Vagina (tissue), 2 donors: ENCODE measurements around the gene MEA1. TPM values are rescaled to one million over a fixed set of nuclear protein-coding genes. Genes with fewer than 3 reads are reported as not detected.
A peak's percentile ranks its signal among the peaks of the same experiment; 100 is the strongest.

Experiments
- DNase-seq, 2 donors: peaks; one replicate each; pipeline ENCODE4 v3.0.0-alpha.2; 2017; ENCODE audit errors: extremely low spot score in 2 of 2
- H3K27ac ChIP-seq: fragments of 200-600 bp; sonication (generic); one replicate; pipeline ENCODE4 v1.5.1; 2019
- H3K27me3 ChIP-seq: fragments of 200-600 bp; sonication (generic); one replicate; pipeline ENCODE4 v1.5.1; 2019
- H3K36me3 ChIP-seq, 2 donors: fragments of 200-600 bp; sonication (generic); one replicate each; pipeline ENCODE4 v1.5.1; 2017 to 2019
- H3K4me1 ChIP-seq: fragments of 200-600 bp; sonication (generic); one replicate; pipeline ENCODE4 v1.5.1; 2019
- H3K4me3 ChIP-seq, 2 donors: fragments of 200-600 bp; sonication (generic); 1 replicate in 1 of 2; 2 replicates in 1 of 2; pipeline ENCODE4 v1.5.1; 2016 to 2019
- H3K9me3 ChIP-seq: fragments of 200-600 bp; sonication (generic); one replicate; pipeline ENCODE4 v1.5.1; 2019
- CTCF ChIP-seq, 3 experiments: fragments of 450-650 bp in 2 of 3; fragments of 200-600 bp in 1 of 3; sonication (generic) in 1 of 3; IDR thresholded peaks; one replicate each; pipeline ENCODE4 v1.5.1; 2017 to 2019; ENCODE audit warnings: antibody characterized with exemption in 3 of 3, mild to moderate bottlenecking in 2 of 3, moderate library complexity in 2 of 3
- POLR2A ChIP-seq, 2 donors: fragments of 450-650 bp; IDR thresholded peaks; one replicate each; pipeline ENCODE4 v1.6.1; 2017; ENCODE audit warnings: antibody characterized with exemption in 2 of 2, mild to moderate bottlenecking in 2 of 2, moderate library complexity in 2 of 2
- POLR2AphosphoS5 ChIP-seq, 2 donors: sonication (generic); formaldehyde crosslinking; IDR thresholded peaks; one replicate each; pipeline ENCODE4 v1.9.0; 2017; ENCODE audit warnings: antibody characterized with exemption in 2 of 2, mild to moderate bottlenecking in 2 of 2, low read depth in 1 of 2; ENCODE audit not compliant: insufficient read depth in 1 of 2
- intact Hi-C: fragments of 100-400 bp; cut with DNase I; formaldehyde crosslinking; loops from one replicate; pipeline ENCODE4 v1.15.1; 2023
- total RNA-seq: library from RNA; depleted of rRNA; stranded (reverse); fragments of >200 nt; gene quantifications from one replicate; pipeline ENCODE4 v1.2.3, GENCODE V29; 2016

MEA1 gene
- total RNA-seq, 1 donor from 2014 or later: 40.3 TPM

GRCh38 chr6:43014434-43014909, 726 bp upstream of the MEA1 start:
- TF ChIP-seq CTCF (IDR thresholded peaks at IDR 0.05): no peak
- TF ChIP-seq POLR2AphosphoS5 (IDR thresholded peaks at IDR 0.05; ENCODE audit: insufficient read depth in 1 of 2, low read depth in 1 of 2): no peak
- no peak for TF ChIP-seq POLR2A (IDR thresholded peaks at IDR 0.05)
- no peak for DNase-seq
- H3K36me3 ChIP-seq: peaks cover 0 to 41% of the 10 kb centered on the region in 2 donors
- H3K9me3 ChIP-seq: no peaks in the 10 kb centered on the region
- H3K27ac ChIP-seq: peak overlapping the region; percentile 87
- peaks cover 52% of the 10 kb centered on the region for H3K4me1 ChIP-seq
- peak overlapping the region; percentile 85 to 88 for H3K4me3 ChIP-seq
- intact Hi-C loops: loop anchor here (10.0 kb wide), 1 partner anchor 110 kb away; no protein-coding TSS in a partner anchor
- no peaks in the 10 kb centered on the region for H3K27me3 ChIP-seq

- peak overlapping the region; percentile 78 for H3K27ac ChIP-seq
- H3K9me3 ChIP-seq: no peaks in the 10 kb centered on the region
- peaks cover 52% of the 10 kb centered on the region for H3K4me1 ChIP-seq
- intact Hi-C loops: loop anchor here (10.0 kb wide), 1 partner anchor 108 kb away; no protein-coding TSS in a partner anchor
- H3K4me3 ChIP-seq: peak overlapping the region; percentile 85 to 88
- peak in 1 of 2 donors; percentile 93 for DNase-seq
- TF ChIP-seq CTCF (IDR thresholded peaks at IDR 0.05) (no peak), POLR2A (IDR thresholded peaks at IDR 0.05) (no peak), POLR2AphosphoS5 (IDR thresholded peaks at IDR 0.05; ENCODE audit: insufficient read depth in 1 of 2, low read depth in 1 of 2) (no peak)
- H3K36me3 ChIP-seq: peaks cover 0 to 43% of the 10 kb centered on the region in 2 donors
- H3K27me3 ChIP-seq: no peaks in the 10 kb centered on the region
These were observed 476 bp downstream of the MEA1 start for GRCh38 chr6:43013097-43013842.

- Histone ChIP-seq H3K4me1 (peaks cover 44% of the 10 kb centered on the region), H3K27me3 (no peaks in the 10 kb centered on the region), H3K36me3 (peaks cover 0 to 47% of the 10 kb centered on the region in 2 donors), H3K4me3 (peak overlapping the region in 1 of 2 donors; percentile 85), H3K27ac (no peak overlapping the region), H3K9me3 (no peaks in the 10 kb centered on the region)
- no peak for TF ChIP-seq POLR2A (IDR thresholded peaks at IDR 0.05)
- no peak for TF ChIP-seq POLR2AphosphoS5 (IDR thresholded peaks at IDR 0.05; ENCODE audit: insufficient read depth in 1 of 2, low read depth in 1 of 2)
- TF ChIP-seq CTCF (IDR thresholded peaks at IDR 0.05): no peak
- DNase-seq: no peak
- intact Hi-C loops: loop anchor here (10.0 kb wide), 1 partner anchor 108 kb away; no protein-coding TSS in a partner anchor
These were observed 1.4 kb downstream of the MEA1 start for GRCh38 chr6:43012364-43012763.

DNA sequence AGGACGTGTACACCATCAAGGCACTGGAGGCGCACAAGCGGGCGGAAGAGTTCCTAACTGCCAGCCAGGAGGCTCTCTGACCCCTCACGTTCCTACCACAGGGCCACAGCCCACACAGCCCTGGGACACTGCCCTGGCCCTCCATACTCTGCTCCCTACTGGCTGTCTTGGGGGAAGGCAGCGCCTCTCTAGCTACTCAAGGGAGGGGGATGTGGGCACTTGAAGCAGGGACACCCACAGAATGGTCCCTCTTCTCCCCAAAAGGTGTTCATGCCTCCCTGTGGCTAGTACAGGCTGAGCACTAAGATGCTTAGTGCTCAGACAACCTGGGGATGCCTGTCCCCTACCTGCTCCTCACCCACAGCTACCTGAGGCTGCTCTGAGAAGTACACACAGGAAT, 2.5 kb downstream of the MEA1 start:
- H3K9me3 ChIP-seq: no peaks in the 10 kb centered on the region
- no peak overlapping the region for H3K27ac ChIP-seq
- no peaks in the 10 kb centered on the region for H3K27me3 ChIP-seq
- intact Hi-C loops: loop anchor here (10.0 kb wide), 1 partner anchor 106 kb away; no protein-coding TSS in a partner anchor
- no peak overlapping the region for H3K4me3 ChIP-seq
- TF ChIP-seq POLR2A (IDR thresholded peaks at IDR 0.05) (no peak), CTCF (IDR thresholded peaks at IDR 0.05) (no peak), POLR2AphosphoS5 (IDR thresholded peaks at IDR 0.05; ENCODE audit: insufficient read depth in 1 of 2, low read depth in 1 of 2) (no peak)
- no peak for DNase-seq
- peaks cover 33% of the 10 kb centered on the region for H3K4me1 ChIP-seq
- peaks cover 0 to 55% of the 10 kb centered on the region in 2 donors for H3K36me3 ChIP-seq

- no peaks in the 10 kb centered on the region for H3K9me3 ChIP-seq
- H3K36me3 ChIP-seq: peaks cover 0 to 55% of the 10 kb centered on the region in 2 donors
- H3K4me3 ChIP-seq: no peak overlapping the region
- no peak for DNase-seq
- intact Hi-C loops: no loop called here
- H3K4me1 ChIP-seq: peaks cover 14% of the 10 kb centered on the region
- H3K27me3 ChIP-seq: no peaks in the 10 kb centered on the region
- H3K27ac ChIP-seq: no peak overlapping the region
- no peak for TF ChIP-seq POLR2A (IDR thresholded peaks at IDR 0.05)
These were observed 4.6 kb downstream of the MEA1 start for GRCh38 chr6:43009124-43009523.
